OCI-LY1 (cell line): ENCODE data around the gene FUBP1.

Source experiments
- CTCF ChIP-seq: fragments of 200-600 bp; sonication (generic), shearing (Covaris generic); IDR thresholded peaks from 2 replicates; pipeline ENCODE4 v1.5.1; 2017; ENCODE audit warnings: mild to moderate bottlenecking, antibody characterized with exemption, low read length, moderate library complexity, mixed read lengths
- EZH2 ChIP-seq: fragments of 200-600 bp; sonication (generic), shearing (Covaris generic); IDR thresholded peaks from 2 replicates; pipeline ENCODE4 v1.8.0; 2017; ENCODE audit warnings: borderline replicate concordance, mixed run types, mild to moderate bottlenecking, antibody characterized with exemption, low read length, moderate library complexity, mixed read lengths

DNA sequence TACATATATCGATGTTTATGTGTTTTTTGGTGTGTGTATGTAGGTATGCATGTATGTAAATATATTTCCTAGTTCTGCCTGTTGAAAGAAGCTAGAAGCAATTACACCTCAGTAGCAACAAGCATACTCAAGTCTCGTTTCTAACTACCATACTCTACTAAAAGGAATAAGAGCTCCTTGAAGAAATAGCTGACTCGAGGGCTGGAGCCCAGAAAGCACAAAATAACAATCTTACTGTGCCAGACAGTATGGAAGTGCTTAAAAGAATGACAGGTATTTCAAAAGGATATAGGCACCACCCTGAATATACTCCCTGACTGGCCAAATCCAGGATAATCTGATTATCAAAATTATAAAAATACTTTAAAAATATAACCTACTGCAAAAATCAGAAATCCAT lies 23.2 kb downstream of the FUBP1 start:
- no peak for TF ChIP-seq EZH2
- TF ChIP-seq CTCF = no peak
